GM21825 (cell line): ENCODE results near the gene SMURF2.
A peak's percentile ranks its signal among the peaks of the same experiment; 100 is the strongest.

ENCODE experiments used
- ATAC-seq: cut with Tn5 transposase; IDR thresholded peaks from one replicate; pipeline ENCODE4 v1.9.1; 2021; ENCODE audit warnings: mild to moderate bottlenecking, moderate library complexity; ENCODE audit not compliant: unreplicated experiment

SMURF2 gene

DNA sequence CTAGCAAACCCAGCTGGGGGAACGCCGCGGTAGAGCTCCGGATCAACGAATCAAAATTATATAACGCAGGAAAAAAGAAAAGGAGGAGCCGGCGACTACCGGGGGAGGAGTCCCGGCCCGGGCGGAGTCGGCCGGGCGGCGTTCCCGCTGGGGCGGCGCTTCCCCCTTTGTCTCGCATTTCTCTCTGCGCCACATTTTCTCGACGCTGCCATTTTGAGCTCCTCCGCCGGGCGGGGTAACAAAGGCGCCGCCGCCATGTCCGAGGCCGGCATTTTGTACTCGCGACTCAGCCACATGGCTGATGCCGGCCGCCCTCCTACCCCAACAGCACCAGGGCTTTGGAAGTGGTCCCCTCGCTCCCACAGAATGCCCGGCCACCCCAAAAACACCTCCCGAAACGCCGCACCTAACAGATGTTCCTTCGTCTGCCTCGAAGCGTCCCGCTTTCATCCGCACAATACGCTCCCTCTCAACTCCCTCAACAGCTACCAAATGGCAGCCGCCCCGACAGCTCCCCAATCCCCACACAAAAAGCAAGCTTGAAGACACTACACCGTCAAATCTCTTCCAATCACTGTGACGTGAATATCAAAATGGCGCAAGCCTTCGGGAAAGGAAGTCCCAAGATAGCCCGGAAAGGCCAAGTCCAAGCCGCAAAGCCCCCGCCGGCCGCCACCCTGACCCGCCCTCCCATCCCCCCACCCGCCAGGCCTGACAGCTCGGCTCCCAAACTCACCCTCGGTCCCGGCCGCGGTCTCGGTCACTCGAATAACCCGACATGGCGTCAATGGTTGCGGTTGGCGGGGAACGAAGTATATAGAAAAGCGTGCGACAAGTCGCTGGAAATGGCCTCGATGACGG is 156.5 kb downstream of the SMURF2 start:
- no peak for ATAC-seq

DNA sequence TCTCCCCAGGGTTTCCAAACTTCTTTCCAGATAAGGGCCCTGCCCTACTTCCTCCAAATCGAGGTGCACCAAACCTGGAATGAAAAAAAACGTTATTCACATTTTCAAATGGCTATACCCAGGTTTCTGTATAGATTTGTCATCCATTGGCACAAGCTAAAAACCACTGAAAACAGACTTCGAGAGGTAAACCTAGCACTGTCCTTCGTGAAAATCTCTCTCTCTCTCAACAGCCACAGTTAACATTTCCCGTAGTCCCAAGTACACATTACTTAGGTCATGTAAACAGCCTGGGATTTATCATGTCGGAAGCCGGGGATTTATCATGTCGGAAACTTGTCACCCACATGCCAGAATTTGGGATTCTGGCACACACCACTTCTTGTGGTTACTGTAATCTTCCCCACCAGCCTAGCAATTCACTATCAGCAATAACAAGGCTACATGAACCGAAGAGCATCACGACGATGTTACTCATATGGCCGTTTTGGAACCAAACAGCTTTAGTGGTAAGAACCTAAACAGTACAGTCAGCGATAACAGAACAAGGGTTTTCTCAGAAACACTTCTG is 157.3 kb downstream of the SMURF2 start:
- no peak for ATAC-seq

DNA sequence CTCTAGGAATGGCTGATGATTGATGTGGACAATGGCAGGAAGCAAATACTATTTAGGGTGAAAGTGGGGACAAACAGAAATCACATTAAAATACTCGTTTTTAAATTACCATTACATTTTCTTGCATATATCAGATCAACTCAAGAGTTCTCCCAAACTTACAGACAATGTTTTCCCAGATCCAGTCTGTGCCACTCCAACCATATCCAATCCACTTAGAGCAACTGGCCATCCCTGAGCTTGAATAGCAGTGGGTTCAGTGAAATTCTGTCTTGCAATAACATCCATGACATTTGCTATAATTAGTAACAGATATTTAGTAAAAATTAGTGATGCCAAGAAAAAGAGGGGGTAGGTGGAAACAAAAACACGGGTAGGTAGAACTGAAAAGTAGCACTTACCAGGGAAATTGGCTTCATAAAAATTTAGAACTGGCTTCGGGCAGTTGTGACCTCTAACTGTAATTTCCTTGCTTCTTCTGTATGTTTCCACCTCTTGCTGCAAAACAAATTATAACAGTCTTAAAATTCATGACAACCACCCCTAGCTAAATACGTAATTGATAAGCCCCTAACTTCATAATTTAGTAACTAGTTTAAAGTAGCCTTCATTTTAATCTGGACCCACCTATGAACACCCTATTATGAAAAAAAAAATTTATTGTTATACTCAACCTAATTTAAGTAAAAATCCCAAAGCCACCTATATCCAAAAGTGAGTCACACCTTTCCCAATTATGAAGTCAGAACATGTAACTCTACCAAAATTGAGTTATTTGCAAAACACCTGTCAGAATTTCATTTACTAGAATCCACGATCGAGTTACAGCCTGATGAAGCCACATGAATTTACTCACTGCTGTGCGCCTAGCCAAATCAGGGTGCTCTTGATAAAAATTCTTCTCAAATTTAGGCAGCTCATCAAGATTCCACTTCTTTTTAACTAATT is 158.0 kb downstream of the SMURF2 start:
- ATAC-seq: no peak

DNA sequence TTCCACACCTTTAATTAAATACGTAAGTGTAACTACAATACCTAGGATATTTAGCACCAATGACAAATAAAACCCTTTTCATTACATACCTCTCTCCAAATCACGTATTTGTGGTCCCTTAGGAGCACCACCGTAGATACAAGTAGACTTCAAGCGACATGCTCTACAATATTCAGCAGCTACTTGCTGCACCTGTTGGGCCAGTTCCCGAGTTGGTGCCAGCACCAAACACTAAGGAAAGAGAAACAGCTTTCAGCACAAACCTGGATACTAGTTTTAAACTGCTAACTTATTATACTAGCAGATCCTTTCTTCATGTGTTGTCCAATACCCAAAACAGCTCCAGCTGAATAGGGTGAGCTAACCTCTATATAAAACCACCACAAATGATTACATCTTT is 158.8 kb downstream of the SMURF2 start:
- ATAC-seq: no peak

DNA sequence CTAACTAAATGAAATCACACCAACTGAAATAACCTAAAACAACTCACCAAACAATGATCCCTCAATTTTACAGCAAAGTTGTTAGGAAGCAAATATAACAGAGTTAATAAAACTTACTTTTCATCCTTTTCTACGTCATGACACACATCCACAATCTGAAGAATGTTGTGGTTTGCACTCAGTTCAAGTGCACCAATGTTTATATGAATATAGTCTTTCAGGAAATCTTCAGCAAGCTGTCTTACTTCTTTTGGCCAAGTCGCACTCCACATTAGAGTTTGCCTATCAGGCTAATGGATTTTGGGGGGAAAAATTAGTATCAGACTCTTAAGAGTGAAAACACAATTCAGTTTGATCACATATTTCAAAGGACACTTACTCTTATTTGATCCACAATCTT is 159.3 kb downstream of the SMURF2 start:
- ATAC-seq: no peak

DNA sequence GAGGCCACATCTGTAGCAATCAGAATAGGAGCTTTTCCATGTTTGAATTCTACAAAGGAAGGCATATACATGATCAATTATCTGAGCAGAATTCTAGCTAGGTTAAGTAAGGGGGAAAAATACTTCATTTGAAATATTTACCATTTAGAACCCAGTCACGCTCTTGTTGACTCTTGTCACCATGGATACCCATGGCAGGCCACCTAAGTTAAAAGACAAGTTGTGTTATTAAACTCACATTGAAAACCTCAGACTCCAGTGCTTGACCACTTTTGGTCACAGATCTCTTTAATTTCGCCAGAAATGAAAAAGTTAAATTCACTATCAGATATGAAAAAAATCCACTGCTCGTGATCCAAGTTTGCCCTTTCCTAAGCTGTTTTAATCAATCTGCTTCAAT is 160.1 kb downstream of the SMURF2 start:
- ATAC-seq: no peak

DNA sequence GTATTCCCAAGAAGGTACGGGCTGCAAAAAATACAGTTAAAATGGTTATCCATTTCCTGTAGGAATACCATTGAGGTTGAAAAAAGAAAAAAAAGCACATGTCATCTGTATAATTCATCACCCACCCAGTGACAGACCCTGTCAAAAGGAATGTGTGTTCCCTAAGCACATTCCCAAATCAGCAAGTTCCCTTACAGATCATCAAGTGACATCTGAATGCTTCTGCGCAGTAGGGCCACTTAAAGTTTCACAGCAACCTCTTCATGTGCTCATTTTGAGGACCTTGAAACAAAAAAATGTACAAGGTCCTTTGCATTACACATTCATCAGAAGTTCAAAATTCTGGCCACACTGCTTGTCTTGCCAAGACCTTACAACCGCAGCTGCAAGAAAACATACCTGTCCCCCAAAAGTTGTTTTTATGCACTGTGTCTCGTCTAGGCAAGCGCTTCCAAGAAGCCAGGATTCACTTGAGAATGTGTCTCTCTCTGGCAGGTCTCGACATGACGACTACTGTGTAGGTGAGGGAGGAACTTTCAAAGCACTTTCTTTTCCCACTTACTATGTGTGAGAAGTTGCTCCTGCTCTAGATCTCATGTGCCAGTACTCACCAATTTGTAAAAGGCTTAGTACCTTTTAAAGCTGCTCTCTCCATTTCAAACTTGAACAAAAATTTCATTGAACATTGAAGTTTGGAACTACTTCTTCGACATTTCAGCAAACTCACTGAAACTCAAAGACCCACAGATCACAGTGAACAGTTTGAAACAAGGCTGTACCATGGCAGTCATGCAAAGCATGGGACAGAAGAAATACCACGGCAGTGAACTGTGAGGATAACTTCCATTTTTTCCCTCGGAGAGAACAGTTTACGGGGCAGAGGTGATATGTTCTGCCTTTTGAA is 161.0 kb downstream of the SMURF2 start:
- no peak for ATAC-seq

DNA sequence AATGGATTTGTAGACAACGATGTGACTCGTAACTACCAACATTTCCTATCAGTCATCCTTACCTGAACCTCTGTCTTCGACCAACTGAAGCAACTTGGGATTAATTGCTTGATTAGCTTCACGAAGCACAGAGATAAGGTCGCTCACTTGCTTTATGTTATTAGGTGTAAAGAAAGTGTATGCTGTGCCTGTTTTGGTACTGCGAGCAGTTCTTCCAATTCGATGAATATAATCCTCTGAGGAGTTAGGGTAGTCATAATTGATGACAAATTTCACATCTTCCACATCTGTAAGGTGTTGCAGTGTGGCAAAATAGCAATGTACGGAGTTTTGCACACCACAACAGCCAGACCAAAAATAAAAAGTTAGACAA is 161.6 kb downstream of the SMURF2 start:
- ATAC-seq: no peak

DNA sequence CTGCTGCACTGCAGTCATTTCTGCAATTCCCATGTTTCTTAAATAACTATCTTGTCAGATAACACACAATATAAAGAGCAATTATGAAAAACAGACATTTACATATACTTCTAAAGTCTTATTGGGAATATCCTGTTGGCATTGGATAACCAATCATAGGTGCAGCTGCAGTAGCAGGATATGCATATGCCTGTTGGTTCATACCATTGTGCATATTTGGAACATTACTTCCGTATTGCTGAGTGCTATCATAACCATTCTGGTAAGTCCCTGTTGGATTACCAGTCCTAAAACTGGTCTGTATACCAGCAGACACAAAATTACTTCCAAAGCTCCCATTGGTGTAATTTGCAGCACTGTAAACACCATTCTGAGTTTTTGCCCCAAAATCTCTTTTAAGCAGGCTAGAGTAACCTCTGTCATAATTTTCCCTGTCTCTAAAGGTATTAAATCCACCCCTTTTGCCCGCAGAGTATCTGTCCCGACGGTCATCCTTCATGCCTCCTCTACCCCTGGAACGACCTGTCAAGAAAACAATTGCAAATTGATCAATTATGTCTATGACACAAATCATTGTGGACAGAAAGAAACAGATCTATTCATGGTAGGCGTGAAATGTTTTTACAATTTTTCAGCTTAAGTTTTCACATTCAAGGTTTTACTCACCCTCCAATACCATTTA is 162.2 kb downstream of the SMURF2 start:
- no peak for ATAC-seq

DNA sequence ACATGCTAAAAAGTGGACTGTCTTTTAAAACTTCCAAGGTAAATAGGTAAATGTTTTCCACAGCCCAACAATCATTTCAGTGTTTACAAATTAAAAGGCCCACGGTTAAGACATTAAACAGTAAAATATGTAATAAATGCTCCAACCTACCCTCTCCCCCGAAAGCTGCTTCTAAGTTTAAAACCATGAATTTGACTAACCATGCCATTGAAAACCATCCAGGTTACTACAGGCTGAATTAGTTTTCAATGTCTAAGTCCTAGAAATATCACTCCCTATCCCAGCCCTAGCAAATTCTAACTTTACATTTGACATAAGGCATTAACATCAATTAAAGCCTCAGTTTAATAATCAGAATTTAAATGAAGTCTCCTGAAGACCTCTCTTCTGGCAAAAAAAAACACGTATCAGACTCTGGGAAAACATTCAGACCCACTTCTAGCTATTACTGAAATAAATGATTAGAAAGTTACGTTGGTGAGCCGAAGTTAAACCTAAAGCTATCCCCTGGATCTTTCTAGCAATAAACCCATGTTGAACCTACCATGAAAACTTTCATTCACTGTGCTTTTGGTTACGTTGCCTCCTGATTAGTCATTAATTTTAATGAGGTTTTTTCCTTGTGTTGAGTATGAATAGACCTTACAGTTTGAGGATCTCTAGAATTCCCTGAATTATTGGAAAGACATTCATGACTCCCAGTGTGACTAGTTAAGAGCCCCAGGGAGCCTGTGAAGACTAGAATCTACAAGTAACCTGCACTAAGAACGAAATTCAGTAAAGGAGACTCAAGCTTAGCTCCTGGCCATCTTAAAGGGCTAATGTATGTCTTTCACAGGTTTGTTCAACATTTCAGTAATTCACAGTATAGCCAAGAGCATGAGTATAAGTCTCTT is 163.6 kb downstream of the SMURF2 start:
- ATAC-seq: no peak

DNA sequence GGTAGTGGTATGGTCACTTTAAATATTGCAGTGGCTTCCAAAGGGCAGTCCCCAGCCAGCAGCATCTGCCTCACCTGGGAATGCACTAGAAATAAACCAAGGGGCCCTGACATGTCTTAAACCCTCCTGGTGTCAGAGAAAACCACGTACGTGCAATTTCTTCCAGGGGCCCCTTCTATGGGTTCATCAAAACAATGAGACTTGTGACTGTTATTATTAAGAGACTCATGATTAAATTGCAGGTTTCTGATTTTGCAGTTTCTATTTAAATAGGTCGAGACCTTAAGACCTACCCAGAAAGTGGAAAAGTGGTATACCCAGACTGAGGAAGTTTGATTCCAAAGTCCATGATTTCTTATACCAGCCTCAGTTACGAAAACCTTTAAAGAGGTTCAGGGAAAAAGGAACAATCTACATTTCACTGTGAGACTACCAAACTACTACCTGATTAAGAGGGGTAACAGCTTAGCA is 164.5 kb downstream of the SMURF2 start:
- ATAC-seq: peak; percentile 2

DNA sequence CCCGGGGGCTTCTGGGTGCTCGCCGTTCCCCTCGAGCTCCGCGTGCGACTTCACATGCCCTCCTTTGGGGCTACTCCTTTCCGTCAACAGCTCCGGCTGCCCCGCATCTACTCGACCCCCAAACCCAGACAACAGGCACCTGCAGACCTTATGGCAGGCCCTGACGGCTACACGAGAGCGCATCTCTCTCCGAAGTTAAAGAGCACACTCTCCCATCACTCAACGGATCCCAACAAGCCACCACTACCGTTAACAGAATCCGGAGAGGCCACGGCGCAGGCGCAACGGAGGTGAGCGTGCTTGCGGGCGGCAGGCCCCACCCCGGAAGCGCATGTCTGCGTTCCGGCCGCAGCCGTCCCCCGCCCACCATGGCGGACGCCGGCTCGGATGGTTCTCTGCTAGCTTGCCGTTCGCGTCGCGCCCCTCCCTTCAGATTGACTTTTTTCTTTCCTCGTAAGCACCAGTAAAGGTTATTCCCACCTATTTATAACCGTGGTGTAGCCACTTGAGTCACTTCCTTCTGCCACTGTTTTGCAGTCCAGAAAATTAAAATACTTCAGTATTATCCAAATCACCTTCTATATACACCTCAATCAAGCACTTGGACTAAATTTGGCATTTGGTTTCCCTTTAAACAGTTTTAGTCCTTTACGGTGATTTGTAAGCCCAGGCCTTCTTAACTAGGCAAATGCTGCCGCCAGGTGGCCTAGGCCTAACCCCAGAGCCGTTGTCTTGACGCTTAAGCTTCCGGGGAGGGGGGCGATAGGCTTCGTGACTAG is 165.1 kb downstream of the SMURF2 start, which contains the start of gene POLG2:
Gene POLG2 (minus strand): TSS at position 269 of the 779 bp plus-strand sequence. CDS start 86 bp downstream, at position 183.
- peak; percentile 72 for ATAC-seq

DNA sequence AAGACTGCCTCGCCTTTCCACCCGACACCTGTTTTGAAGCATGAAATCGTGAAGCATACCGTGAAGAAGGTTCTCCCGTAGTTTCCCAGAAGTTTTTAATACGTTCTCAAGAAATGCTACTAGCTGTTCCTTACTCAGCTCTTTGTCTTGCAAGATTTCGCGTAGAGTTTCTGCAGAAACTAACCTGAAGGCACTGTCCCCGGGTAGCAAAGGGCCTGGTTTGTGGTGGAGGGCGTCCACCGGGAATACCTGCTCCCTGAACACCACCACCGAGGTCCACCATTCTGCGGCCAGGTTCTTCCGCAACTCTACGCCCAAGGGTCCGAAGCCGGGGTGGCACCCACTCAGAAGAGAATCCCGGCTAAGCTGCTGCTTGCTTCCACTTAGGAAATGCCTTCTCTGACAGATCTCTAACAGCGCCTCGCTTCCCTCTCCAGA is 165.7 kb downstream of the SMURF2 start:
- ATAC-seq: no peak
